ENCODE results near the gene ADAR.

The ADAR gene

DNA sequence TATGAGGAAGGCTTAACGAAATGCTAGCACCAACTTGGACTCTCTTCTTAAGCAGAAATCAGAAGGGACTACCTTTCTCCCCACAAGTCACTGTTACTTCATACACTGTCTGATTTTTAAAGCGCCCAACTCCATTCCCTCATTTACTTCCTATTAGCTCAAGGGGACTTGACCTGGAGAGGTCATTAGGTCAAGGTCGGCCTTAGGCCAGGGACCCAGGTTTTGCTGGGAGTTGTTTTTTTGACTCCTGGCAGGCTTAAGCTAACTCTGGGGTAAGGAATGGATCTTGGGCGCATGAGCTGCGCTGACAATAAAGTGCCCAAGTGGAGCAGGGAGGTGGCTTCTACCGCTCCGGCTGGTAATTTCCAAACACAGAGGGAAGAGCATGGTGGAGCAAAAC lies 16.8 kb downstream of the ADAR start:
- Histone ChIP-seq H3K9me3 (no peaks in the 10 kb centered on the region), H3K36me3 (peaks cover 94% of the 10 kb centered on the region), H3K4me3 (ENCODE audit: low read depth, low read length) (no peak overlapping the region), H3K27me3 (no peaks in the 10 kb centered on the region), H3K4me1 (peaks cover 3% of the 10 kb centered on the region)
- DNase-seq: no peak
- TF ChIP-seq, protein P1, sequence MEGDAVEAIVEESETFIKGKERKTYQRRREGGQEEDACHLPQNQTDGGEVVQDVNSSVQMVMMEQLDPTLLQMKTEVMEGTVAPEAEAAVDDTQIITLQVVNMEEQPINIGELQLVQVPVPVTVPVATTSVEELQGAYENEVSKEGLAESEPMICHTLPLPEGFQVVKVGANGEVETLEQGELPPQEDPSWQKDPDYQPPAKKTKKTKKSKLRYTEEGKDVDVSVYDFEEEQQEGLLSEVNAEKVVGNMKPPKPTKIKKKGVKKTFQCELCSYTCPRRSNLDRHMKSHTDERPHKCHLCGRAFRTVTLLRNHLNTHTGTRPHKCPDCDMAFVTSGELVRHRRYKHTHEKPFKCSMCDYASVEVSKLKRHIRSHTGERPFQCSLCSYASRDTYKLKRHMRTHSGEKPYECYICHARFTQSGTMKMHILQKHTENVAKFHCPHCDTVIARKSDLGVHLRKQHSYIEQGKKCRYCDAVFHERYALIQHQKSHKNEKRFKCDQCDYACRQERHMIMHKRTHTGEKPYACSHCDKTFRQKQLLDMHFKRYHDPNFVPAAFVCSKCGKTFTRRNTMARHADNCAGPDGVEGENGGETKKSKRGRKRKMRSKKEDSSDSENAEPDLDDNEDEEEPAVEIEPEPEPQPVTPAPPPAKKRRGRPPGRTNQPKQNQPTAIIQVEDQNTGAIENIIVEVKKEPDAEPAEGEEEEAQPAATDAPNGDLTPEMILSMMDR (IDR thresholded peaks at IDR 0.05; ENCODE audit: low read depth, low read length): no peak

DNA sequence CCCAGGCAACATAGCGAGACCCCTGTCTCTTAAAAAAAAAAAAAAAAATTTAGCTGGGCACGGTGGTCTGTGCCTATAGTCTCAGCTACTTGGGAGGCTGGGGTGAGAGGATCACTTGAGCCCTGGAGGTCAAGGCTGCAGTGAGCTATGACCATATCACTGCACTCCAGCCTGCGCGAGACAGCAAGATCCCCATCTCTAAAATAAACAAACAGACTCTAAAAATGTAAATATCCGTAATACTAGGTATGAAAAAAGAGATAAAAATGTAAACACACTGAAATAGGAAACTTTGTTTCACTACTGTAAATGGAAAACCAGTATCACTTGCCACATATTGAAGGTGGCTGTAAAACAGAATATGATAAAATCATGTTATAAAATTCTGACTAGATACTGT lies 17.2 kb downstream of the ADAR start:
- H3K4me1 ChIP-seq: peaks cover 8% of the 10 kb centered on the region
- H3K27me3 ChIP-seq: no peaks in the 10 kb centered on the region
- TF ChIP-seq, protein P1 (IDR thresholded peaks at IDR 0.05; ENCODE audit: low read depth, low read length): no peak
- no peaks in the 10 kb centered on the region for H3K9me3 ChIP-seq
- no peak for DNase-seq
- H3K4me3 ChIP-seq (ENCODE audit: low read depth, low read length): no peak overlapping the region
- H3K36me3 ChIP-seq: peaks cover 94% of the 10 kb centered on the region

DNA sequence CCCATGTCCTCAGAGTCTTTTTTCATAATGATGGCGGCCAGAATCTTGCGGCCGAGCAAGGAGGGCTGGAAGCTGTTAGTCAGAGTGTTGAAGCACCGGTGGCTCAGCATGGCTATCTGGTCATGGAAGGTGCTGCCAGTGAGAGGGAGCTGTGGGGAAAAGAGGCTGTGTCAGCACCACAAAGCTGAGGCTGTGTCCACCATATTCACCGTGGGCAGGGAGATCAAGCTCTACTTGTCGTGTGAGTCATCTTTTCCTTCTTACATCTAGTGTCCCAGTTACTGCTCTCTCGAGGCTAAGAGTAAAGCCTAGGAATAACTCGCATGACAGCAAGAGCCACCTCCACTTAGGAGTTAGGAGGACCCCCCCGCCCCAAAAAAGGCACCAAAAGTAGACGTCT lies 18.2 kb downstream of the ADAR start:
- Histone ChIP-seq H3K27me3 (no peaks in the 10 kb centered on the region), H3K9me3 (no peaks in the 10 kb centered on the region), H3K4me3 (ENCODE audit: low read depth, low read length) (no peak overlapping the region), H3K4me1 (peaks cover 18% of the 10 kb centered on the region), H3K36me3 (peaks cover 96% of the 10 kb centered on the region)
- no peak for DNase-seq
- TF ChIP-seq, protein P1 (IDR thresholded peaks at IDR 0.05; ENCODE audit: low read depth, low read length): no peak

DNA sequence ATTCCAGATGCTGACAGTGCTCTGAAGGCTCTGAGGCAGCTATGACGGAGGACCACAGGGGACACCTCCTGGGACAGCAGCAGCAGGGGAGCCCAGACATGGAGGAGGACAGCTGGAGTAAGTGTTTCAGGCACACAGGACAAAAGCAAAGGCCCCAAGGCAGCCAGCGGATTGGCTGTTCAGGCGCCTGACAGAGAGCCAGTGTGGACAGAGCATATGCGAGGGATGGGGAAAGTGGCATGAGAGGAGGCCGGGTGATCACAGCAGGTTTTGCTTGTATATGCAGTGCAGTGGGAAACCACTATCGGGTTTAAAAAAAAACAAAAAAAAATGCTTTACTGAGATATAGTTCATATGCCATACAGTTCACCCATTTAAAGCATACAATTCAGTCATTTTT lies 21.3 kb downstream of the ADAR start:
- DNase-seq: no peak
- H3K36me3 ChIP-seq: peaks cover 100% of the 10 kb centered on the region
- H3K4me1 ChIP-seq: peaks cover 31% of the 10 kb centered on the region
- H3K9me3 ChIP-seq: no peaks in the 10 kb centered on the region
- no peaks in the 10 kb centered on the region for H3K27me3 ChIP-seq
- TF ChIP-seq, protein P1 (IDR thresholded peaks at IDR 0.05; ENCODE audit: low read depth, low read length): no peak
- H3K4me3 ChIP-seq (ENCODE audit: low read depth, low read length): no peak overlapping the region

DNA sequence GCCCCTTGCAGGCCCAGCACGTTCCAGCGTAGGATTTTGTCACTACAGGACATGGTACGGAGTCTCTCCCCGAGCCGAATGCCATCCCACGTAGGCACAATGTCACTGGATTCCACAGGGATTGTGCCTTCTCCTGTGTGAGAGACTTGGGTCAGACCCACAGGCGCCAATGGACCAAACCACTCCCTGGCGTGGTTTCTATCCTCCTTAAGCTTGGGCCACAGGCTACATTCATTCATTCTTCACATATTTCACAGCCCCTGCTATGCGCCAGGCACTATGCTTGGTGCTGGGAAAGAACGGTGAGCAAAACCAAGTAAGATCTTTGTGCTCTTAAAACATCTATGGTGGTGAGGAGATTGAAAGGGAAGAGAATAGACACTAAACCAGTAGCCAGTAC lies 21.8 kb downstream of the ADAR start:
- DNase-seq: no peak
- peaks cover 31% of the 10 kb centered on the region for H3K4me1 ChIP-seq
- peaks cover 100% of the 10 kb centered on the region for H3K36me3 ChIP-seq
- TF ChIP-seq, protein P1 (IDR thresholded peaks at IDR 0.05; ENCODE audit: low read depth, low read length): no peak
- no peaks in the 10 kb centered on the region for H3K27me3 ChIP-seq
- no peaks in the 10 kb centered on the region for H3K9me3 ChIP-seq
- H3K4me3 ChIP-seq (ENCODE audit: low read depth, low read length): no peak overlapping the region

DNA sequence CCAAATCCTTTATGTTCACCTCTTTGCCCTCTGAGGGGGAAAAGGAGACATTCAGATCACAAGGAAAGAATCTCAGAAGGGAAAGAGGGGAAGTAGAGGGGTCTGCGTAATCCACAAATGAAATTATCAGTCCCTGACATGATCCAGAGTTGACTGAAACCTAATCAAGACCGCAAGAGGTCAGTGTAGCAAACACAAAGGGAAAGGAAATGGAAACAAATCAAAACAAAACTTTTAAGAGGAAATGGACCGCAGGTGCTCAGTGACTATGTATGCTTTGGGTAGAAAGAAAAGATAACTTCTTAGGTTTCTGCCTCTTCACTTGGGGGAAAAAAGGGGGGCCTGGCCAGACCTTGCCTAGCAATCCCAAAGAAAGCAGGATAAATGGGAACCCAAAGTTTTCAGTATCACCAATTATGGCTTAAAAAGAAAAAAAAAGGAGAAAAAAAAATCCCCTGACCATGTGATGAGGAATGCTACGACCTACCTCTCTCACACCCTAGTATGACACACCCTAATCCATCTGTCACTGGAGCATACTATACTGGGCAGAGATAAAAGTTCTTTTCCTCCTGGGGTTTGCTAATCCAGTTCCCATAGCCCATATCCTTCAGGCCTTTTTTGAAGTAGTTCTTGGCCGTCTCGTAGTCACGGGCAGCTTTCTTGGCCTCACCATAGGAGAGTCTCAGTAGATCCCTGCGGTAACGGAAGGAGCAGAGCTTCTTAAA lies 23.6 kb downstream of the ADAR start:
- no peak overlapping the region for H3K4me3 ChIP-seq (ENCODE audit: low read depth, low read length)
- H3K36me3 ChIP-seq: peaks cover 100% of the 10 kb centered on the region
- DNase-seq: no peak
- TF ChIP-seq, protein P1 (IDR thresholded peaks at IDR 0.05; ENCODE audit: low read depth, low read length): peak; percentile 56
- H3K9me3 ChIP-seq: no peaks in the 10 kb centered on the region
- H3K27me3 ChIP-seq: no peaks in the 10 kb centered on the region
- peaks cover 31% of the 10 kb centered on the region for H3K4me1 ChIP-seq
